Measurements from ENCODE around the gene HFE.
"Not testable (repeated sequence)": the region's sequence is repeated elsewhere in the genome, so short reads cannot be mapped to it uniquely, and the experiment has no call there.

The HFE gene

DNA sequence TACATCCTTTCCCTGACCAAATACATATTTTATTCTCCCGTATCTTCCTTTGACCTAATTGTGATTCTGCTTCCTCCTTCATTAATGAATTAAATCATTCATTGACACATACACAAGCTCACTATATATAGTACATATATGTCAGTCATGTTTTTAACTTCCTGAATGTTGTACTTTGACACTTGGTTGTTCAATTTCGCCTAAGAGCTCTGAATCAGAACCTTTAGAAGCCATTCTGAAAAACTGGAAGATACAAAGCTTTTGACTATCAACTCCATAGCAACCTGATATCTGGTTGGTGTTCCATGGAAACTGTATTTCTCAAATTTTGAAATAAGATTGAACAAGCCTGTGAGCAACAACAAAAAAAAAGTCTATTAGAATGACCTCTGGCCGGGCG, 27.3 kb upstream of the HFE start:
- no peak for DNase-seq (ENCODE audit: low read depth)

DNA sequence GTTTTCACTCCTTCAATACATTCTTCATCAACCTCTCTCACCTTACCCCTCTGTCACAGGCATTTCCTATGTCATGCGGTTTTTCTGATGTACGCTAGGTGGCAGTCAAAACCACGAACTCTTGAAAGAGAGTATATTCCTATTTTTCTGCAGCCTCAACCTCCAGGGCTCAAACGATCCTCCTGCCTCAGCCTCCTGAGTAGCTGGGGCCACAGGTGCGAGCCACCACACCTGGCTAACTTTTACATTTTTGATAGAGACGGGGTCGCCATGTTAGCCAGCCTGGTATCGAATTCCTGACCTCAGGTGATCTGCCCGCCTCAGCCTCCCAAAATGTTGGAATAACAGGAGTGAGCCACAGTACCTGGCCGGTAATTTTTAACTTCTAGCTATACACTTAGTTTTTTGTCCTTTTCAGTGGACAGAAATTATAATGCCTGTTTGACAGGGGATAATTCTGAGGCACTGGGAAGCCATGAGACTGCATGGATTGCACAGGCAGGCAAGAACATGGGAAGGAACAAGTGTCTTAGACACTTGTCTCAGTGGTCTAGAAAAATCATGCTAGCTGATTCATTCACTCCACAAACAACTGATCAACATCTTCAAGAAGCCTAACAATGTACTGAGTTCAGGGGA, 22.5 kb upstream of the HFE start:
- no peak for DNase-seq (ENCODE audit: low read depth)

GRCh38 chr6:26065952-26066380, 21.3 kb upstream of the HFE start:
- peak; percentile 79 for DNase-seq (ENCODE audit: low read depth)

DNA sequence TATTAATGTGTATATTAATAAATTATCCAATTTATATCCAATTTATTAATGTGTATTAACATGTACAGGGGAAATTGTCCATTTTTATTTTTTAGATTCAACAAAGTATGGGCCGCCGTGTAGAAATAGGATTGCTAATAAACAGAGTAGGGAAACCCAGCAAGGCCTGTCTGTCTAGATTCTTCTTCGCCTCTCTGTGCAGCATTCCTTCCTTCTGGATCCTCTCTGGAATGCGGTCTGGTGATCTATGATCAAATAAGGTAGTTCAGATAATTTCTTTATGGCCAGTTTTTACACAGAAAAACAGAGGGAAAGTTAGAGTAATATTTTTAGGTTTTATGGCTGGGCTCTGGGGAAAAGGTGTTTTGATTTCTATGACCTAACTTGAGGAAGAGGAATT, 19.9 kb upstream of the HFE start:
- no peak for DNase-seq (ENCODE audit: low read depth)

- DNase-seq (ENCODE audit: low read depth) = no peak
Observed at GRCh38 chr6:26068036-26068435, 19.2 kb upstream of the HFE start.

GRCh38 chr6:26071135-26071534, 16.1 kb upstream of the HFE start:
- DNase-seq (ENCODE audit: low read depth) = no peak

GRCh38 chr6:26075063-26075717, 12.0 kb upstream of the HFE start:
- no peak for DNase-seq (ENCODE audit: low read depth)

GRCh38 chr6:26078066-26078465, 9.2 kb upstream of the HFE start:
- not testable (repeated sequence) for DNase-seq (ENCODE audit: low read depth)

GRCh38 chr6:26081096-26081495, 6.1 kb upstream of the HFE start:
- not testable (repeated sequence) for DNase-seq (ENCODE audit: low read depth)

- DNase-seq (ENCODE audit: low read depth) = no peak
Observed at GRCh38 chr6:26086211-26086610, 1.0 kb upstream of the HFE start.

DNA sequence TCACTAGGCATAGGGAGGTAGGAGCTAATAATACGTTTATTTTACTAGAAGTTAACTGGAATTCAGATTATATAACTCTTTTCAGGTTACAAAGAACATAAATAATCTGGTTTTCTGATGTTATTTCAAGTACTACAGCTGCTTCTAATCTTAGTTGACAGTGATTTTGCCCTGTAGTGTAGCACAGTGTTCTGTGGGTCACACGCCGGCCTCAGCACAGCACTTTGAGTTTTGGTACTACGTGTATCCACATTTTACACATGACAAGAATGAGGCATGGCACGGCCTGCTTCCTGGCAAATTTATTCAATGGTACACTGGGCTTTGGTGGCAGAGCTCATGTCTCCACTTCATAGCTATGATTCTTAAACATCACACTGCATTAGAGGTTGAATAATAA, 1.1 kb downstream of the HFE start:
- DNase-seq (ENCODE audit: low read depth) = no peak

- DNase-seq (ENCODE audit: low read depth) = no peak
Observed at GRCh38 chr6:26089272-26089671, 2.0 kb downstream of the HFE start.

DNA sequence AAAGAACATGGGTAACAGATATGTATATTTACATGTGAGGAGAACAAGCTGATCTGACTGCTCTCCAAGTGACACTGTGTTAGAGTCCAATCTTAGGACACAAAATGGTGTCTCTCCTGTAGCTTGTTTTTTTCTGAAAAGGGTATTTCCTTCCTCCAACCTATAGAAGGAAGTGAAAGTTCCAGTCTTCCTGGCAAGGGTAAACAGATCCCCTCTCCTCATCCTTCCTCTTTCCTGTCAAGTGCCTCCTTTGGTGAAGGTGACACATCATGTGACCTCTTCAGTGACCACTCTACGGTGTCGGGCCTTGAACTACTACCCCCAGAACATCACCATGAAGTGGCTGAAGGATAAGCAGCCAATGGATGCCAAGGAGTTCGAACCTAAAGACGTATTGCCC, 5.2 kb downstream of the HFE start:
- DNase-seq (ENCODE audit: low read depth) = no peak

DNA sequence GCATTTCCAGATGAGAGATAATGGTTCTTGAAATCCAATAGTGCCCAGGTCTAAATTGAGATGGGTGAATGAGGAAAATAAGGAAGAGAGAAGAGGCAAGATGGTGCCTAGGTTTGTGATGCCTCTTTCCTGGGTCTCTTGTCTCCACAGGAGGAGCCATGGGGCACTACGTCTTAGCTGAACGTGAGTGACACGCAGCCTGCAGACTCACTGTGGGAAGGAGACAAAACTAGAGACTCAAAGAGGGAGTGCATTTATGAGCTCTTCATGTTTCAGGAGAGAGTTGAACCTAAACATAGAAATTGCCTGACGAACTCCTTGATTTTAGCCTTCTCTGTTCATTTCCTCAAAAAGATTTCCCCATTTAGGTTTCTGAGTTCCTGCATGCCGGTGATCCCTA, 6.8 kb downstream of the HFE start:
- no peak for DNase-seq (ENCODE audit: low read depth)

GRCh38 chr6:26097268-26097875, 10.1 kb downstream of the HFE start:
- no peak for DNase-seq (ENCODE audit: low read depth)

DNA sequence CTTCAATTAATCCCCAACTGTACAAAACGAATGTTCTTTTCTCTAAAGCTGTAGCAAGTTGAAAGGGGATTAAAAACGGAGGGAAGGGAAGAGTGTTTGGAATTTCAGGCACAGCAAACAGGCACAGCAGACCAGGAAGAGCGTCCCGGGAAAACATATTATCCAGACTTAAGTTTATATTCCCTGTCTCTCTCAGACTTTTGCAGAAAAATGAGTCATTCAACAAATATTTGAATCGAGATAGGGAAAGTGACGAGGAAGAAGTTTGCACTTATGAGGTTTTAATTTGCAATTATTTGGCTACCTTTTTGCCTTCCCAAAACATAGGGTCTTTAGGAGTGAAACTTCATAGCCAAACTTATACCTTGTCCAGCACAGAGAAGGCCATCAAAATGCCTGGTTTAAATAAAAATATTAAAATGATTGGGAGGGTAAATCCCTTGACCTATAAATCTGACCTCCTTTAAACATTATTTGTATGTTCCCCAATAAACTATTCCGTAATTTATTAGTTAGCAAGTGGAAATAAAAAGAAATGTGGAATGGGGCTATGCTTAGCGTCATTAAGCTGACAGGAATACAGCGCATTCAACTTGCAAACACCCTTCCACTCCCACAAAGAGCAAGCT, 16.0 kb downstream of the HFE start:
- no peak for DNase-seq (ENCODE audit: low read depth)

DNA sequence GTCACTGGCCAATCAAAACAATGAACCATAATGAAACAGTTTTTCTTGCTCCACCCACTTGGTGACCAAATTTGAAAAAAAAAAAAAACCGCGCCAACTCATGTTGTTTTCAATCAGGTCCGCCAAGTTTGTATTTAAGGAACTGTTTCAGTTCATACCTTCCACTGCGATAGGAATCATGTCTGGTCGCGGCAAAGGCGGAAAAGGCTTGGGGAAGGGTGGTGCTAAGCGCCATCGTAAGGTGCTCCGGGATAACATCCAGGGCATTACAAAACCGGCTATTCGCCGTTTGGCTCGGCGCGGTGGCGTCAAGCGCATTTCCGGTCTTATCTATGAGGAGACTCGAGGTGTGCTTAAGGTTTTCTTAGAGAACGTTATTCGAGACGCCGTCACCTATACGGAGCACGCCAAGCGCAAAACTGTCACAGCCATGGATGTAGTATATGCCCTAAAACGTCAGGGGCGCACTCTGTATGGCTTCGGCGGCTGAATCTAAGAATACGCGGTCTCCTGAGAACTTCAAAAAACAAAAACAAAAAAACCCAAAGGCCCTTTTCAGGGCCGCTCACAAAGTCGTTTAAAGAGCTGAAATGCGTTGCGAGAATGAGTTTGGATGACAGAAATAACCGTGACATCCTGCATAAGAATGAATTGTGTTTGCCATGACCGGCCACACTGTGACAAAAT, 16.7 kb downstream of the HFE start:
- peak; percentile 89 for DNase-seq (ENCODE audit: low read depth)

DNA sequence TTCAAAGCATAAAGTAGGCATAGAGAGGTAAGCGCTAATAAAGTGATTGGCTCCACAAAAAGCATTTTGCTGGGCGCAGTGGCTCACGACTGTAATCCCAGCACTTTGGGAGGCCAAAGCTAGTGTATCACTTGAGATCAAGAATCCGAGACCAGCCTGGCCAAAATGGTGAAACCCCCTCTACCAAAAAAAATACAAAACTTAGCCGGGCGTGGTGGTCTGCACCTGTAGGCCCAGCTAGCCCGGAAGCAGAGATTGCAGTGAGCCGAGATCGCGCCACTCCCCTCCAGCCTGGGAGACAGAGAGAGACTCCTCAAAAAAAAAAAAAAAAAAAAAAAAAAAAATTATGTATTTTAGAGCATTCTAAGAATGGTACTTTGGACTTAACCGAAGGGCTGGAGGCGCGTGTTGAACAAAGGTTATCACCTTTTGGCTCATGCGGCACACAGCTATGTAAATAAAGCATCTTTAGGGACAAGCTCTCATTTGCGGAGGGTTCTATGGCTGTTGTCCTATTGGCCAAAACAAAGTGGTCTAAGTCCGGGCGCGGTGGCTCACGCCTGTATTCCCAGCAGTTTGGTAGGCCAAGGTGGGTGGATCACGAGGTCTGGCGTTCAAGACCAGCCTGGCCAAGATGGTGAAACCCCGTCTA, 17.4 kb downstream of the HFE start:
- no peak for DNase-seq (ENCODE audit: low read depth)

DNA sequence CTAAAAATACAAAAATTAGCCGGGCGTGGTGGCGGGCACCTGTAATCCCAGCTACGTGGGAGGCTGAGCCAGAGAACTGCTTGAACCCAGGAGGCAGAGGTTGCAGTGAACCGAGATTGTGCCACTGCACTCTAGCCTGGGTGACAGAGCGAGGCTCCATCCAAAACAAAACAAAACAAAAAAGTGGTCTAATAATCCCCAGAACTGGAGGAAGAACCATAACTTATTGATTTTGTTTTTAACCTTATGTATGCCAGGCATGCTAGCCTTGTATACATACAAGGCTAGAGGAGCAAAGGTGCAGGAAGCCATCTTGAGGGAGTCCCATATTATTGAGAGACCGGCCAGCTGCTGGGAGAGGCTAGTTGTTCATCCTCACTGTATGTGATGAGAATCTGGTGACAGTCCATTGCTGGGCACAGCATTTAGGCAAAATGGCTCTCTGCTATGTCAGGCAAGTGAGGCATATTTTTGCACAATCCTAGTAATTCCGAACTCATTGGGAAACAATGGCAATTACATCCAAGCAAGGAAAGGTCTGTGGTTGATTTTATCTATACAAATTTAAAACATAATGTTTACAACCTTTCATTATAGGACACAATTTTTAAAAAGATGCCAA, 18.0 kb downstream of the HFE start:
- no peak for DNase-seq (ENCODE audit: low read depth)

- DNase-seq (ENCODE audit: low read depth) = no peak
Observed at GRCh38 chr6:26105842-26106241, 18.6 kb downstream of the HFE start.

DNA sequence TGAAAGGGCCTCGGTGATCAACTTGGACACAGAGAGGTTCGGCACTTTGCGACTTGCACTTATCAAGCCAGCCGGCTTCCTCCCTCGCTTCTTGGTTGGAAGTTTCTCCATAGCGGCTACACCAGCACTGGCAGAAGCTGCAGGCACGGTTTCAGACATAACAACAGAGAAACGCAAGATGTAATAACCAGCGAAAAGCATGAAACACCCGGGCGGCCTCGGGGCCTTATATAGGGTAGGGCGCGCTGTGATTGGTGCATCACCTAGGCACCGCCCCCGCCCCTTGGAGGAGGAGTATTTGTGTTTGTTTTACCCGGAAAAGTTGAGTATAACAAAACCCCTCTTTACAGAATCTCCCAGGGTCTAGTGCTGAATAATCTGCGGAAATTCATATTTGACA, 20.7 kb downstream of the HFE start:
- DNase-seq (ENCODE audit: low read depth) = no peak

DNA sequence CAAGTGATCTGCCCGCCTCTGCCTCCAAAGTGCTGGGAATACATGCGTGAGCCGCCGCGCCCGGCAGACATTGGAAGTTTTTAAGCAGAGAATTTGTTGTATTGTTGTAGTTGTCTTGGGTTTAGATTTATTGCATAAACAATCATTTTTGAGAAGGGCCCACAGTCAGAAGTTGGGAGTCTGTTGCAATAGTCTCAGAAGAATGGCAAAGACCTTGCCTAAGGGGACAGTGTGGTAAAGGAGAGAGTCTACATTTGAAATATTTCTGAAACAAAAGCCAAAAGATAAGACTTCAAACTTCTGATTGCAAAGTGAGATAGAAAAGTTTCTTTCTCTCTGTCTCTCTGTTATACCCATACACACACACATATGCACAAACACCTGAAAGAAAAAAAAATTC, 22.5 kb downstream of the HFE start:
- DNase-seq (ENCODE audit: low read depth) = no peak
